AG04450 (cell line): ENCODE results near the gene LRPAP1. TPM values are rescaled to one million over a fixed set of nuclear protein-coding genes. Genes with fewer than 3 reads are reported as not detected.

Experiments
- CTCF ChIA-PET: fragments of 300-600, 350-600 bp; formaldehyde crosslinking; extraction: SDS; loops from one replicate; lab custom pipeline; 2022; ENCODE audit warnings: antibody characterized with exemption, inconsistent platforms; lab: Charles Lee
- POLR2A ChIA-PET: fragments of 350-600 bp; formaldehyde crosslinking; extraction: SDS; loops from one replicate; lab custom pipeline; 2021; ENCODE audit warnings: antibody characterized with exemption, inconsistent platforms; lab: Yijun Ruan, JAX
- DNase-seq: peaks from one replicate; pipeline ENCODE4 v3.0.0-alpha.2; 2011; ENCODE audit warnings: low read depth, low spot score
- H3K27ac ChIP-seq: one replicate; pipeline ENCODE4 v1.5.1; 2012; ENCODE audit warnings: low read depth, low read length, control low read depth
- H3K27me3 ChIP-seq: one replicate; pipeline ENCODE4 v1.6.0; 2012; ENCODE audit warnings: low read length; ENCODE audit not compliant: control insufficient read depth, insufficient read depth
- H3K4me3 ChIP-seq: 2 replicates; pipeline ENCODE4 v1.5.1; 2011; ENCODE audit warnings: mild to moderate bottlenecking, low read depth, low read length, control low read depth
- H3K9me3 ChIP-seq: 2 replicates; pipeline ENCODE4 v1.5.1; 2012; ENCODE audit warnings: low read length; ENCODE audit not compliant: control insufficient read depth, insufficient read depth
- CTCF ChIP-seq: IDR thresholded peaks from 2 replicates; pipeline ENCODE4 v1.5.1; 2011; ENCODE audit warnings: low read depth, low read length, control low read depth, inconsistent platforms
- polyA plus RNA-seq: library from polyadenylated mRNA; depleted of rRNA; stranded (reverse); fragments of >200 nt; gene quantifications from 2 replicates; pipeline ENCODE4 v1.2.3, GENCODE V29; 2011

LRPAP1 gene
- polyA plus RNA-seq, 1 experiment: 150 TPM

- no peak for TF ChIP-seq CTCF
- Histone ChIP-seq H3K4me3 (no peak overlapping the region), H3K9me3 (no peaks in the 10 kb centered on the region; the same call in 1 of the 2 replicates), H3K27ac (no peak overlapping the region), H3K27me3 (peaks cover 10% of the 10 kb centered on the region)
- POLR2A ChIA-PET: no interaction called here
- CTCF ChIA-PET: interaction anchor here (1.5 to 3.8 kb wide), 2 partner anchors 11 to 146 kb away, joined by 6 to 33 read pairs; no protein-coding TSS in a partner anchor
- peak; percentile 15 for DNase-seq
These were observed 40.4 kb downstream of the LRPAP1 start for GRCh38 chr4:3491681-3492405.

- DNase-seq: no peak
- H3K27ac ChIP-seq: no peak overlapping the region
- no peaks in the 10 kb centered on the region; the same call in 1 of the 2 replicates for H3K9me3 ChIP-seq
- ChIA-PET CTCF (no interaction called here), POLR2A (no interaction called here)
- no peak for TF ChIP-seq CTCF
- no peak overlapping the region for H3K4me3 ChIP-seq
- H3K27me3 ChIP-seq: peaks cover 20% of the 10 kb centered on the region
These were observed 42.7 kb downstream of the LRPAP1 start for GRCh38 chr4:3489451-3489962.

DNA sequence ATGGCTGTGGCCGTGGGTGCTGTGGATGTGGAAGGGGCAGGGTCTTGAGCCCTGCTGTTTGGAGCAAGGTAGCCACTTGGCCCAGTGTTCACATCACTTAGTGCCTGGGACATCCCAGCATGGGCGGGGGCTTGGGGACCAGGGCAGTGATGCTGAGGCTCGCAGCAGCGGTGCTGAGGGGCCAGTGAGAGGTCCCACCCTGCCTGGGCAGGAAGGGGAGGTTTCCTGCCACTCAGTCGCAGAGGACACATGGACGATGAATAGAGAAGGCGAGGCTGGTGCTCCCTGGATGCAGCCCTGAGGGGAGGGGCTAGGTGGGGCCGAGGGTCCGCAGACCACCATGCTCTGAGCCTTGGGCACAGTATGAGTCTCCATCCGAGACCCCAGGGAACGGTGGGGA lies 43.4 kb downstream of the LRPAP1 start:
- Histone ChIP-seq H3K4me3 (no peak overlapping the region), H3K27me3 (peaks cover 26% of the 10 kb centered on the region), H3K27ac (no peak overlapping the region), H3K9me3 (no peaks in the 10 kb centered on the region; the same call in 1 of the 2 replicates)
- DNase-seq: no peak
- CTCF ChIA-PET: no interaction called here
- POLR2A ChIA-PET: no interaction called here
- TF ChIP-seq CTCF: no peak

- Histone ChIP-seq H3K4me3 (no peak overlapping the region), H3K9me3 (no peaks in the 10 kb centered on the region; the same call in 1 of the 2 replicates), H3K27me3 (peaks cover 30% of the 10 kb centered on the region), H3K27ac (no peak overlapping the region)
- ChIA-PET POLR2A (no interaction called here), CTCF (no interaction called here)
- no peak for TF ChIP-seq CTCF
- DNase-seq: no peak
These were observed 44.4 kb downstream of the LRPAP1 start for GRCh38 chr4:3487861-3488260.
